ENCODE data around the gene PDLIM1. TPM values are rescaled to one million over a fixed set of nuclear protein-coding genes. Genes with fewer than 3 reads are reported as not detected.

The PDLIM1 gene
- total and polyA plus RNA-seq, 9 of the 15 experiments (the other 6 are each of a cell fraction or from before 2014, with no cell fraction given) = 19.8 to 164 (median 39.1) TPM

DNA sequence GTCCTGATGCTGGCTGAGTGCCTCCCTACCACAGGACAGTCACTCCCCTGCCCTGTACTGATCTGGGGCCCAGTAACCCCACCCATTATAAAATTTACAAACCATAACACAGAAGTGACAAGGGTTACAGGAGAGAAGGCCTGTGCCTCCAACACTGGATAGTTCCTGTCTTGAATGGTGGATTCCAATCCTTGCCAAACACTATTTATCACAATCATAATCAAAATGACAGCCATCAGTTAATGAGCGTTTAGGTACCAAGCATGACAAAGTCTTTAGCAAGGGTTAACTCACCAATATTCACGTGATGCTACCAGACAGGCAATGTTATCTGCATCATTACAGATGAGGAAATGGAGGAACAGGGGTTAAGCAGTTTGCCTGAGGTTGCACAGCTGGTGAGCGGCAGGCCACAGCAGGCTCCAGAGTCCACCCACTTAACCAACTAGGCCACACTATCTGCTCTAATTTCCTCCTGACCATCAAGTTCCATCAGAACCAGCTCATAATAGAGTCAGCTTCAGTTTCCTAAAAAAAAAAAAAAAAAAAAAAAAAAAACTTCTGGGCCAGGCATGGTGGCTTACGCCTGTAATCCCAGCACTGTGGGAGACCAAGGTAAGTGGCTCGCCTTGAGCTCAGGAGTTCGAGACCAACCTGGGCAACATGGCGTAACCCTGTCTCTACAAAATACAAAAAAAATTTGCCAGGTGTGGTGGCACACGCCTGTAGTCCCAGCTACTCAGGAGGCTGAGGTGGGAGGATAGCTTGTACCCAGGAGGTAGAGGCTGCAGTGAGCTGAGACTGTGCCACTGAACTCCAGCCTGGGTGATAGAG, 14.2 kb downstream of the PDLIM1 start:
- in situ Hi-C loops (cut with MboI) = no loop called here

More for the DNA sequence above, 14.2 kb downstream of the PDLIM1 start:
- ChIA-PET CTCF (ENCODE audit: low intra/inter-chr PET ratio) (no interaction called here), POLR2A (interaction anchor here (0.6 to 1.0 kb wide), 2 partner anchors 11 to 1148 kb away, joined by 3 read pairs; no protein-coding TSS in a partner anchor)
- Histone ChIP-seq H3K9me3 (replicated peaks; ENCODE audit: control insufficient read depth, insufficient read depth, low read depth, low read length) (no peaks in the 10 kb centered on the region; the same call in 1 of the 2 replicates), H3K79me2 (ENCODE audit: control insufficient read depth, insufficient read depth, low read length) (peaks cover 89% of the 10 kb centered on the region), H4K20me1 (replicated peaks; ENCODE audit: control insufficient read depth, insufficient read depth, low read length) (peaks cover 15% of the 10 kb centered on the region), H3K27ac (ENCODE audit: extremely low read depth, low read depth, low read length) (no peak overlapping the region), H2AFZ (ENCODE audit: low read depth, low read length) (no peak overlapping the region), H3K27me3 (ENCODE audit: control insufficient read depth in 2 of 2, insufficient read depth in 2 of 2, low read length in 2 of 2) (no peaks in the 10 kb centered on the region), H3K9ac (ENCODE audit: insufficient read depth in 1 of 2, low read depth in 2 of 2, low read length in 2 of 2) (no peak overlapping the region; a peak in 1 of 4 replicates), H3K9me1 (ENCODE audit: control insufficient read depth, insufficient read depth, low read length) (peaks cover 4% of the 10 kb centered on the region), H3K4me2 (ENCODE audit: insufficient read depth, low read length) (no peak overlapping the region), H3K36me3 (ENCODE audit: control insufficient read depth, insufficient read depth, low read length) (peaks cover under 1% of the 10 kb centered on the region; the same call in 1 of the 3 replicates), H3K4me3 (no peak overlapping the region), H3K4me1 (replicated peaks in 1 of 2; ENCODE audit: control insufficient read depth in 2 of 2, insufficient read depth in 2 of 2, low read length in 2 of 2) (peaks cover 18 to 36% of the 10 kb centered on the region in 2 experiments)
- WGBS (ENCODE audit: insufficient coverage, low coverage, missing lambda C conversion rate) = 42% methylated on average over 5 of the region's 8 CpGs
- FAIRE-seq = peak; percentile 11
- DNase-seq (ENCODE audit: extremely low read depth in 1 of 4, low spot score in 3 of 4) = peak in 1 of 4 experiments; percentile 43
- TF ChIP-seq, protein P1, sequence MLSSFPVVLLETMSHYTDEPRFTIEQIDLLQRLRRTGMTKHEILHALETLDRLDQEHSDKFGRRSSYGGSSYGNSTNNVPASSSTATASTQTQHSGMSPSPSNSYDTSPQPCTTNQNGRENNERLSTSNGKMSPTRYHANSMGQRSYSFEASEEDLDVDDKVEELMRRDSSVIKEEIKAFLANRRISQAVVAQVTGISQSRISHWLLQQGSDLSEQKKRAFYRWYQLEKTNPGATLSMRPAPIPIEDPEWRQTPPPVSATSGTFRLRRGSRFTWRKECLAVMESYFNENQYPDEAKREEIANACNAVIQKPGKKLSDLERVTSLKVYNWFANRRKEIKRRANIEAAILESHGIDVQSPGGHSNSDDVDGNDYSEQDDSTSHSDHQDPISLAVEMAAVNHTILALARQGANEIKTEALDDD (IDR thresholded peaks at IDR 0.05) = peak; percentile 88
- TF ChIP-seq USF1 (CRISPR knock-in tag; IDR thresholded peaks at IDR 0.05) = peak; percentile 16; the same call in 1 of the 2 replicates
- TF ChIP-seq SAP30 (IDR thresholded peaks at IDR 0.05; ENCODE audit: borderline replicate concordance, insufficient read depth, low read depth, low read length, poor library complexity, severe bottlenecking) = no peak
- peak; percentile 60; the same call in 1 of the 2 replicates for TF ChIP-seq TFAP4 (CRISPR knock-in tag; IDR thresholded peaks at IDR 0.05; ENCODE audit: borderline replicate concordance)
- peak; percentile 69 for TF ChIP-seq CBFA2T3 (IDR thresholded peaks at IDR 0.05)
- peak; percentile 52 for TF ChIP-seq MEIS2 (IDR thresholded peaks at IDR 0.05; ENCODE audit: partially characterized antibody)
- 0 out of 2 replicates have a peak, but pooled peaks have one; percentile 27 for TF ChIP-seq TEAD4 (IDR thresholded peaks at IDR 0.05; ENCODE audit: low read length)
- TF ChIP-seq TEAD4 (CRISPR knock-in tag; IDR thresholded peaks at IDR 0.05; ENCODE audit: borderline replicate concordance) = no peak
- TF ChIP-seq ZFP36 (IDR thresholded peaks at IDR 0.05; ENCODE audit: low read depth, low read length, partially characterized antibody) = peak; percentile 12
- TF ChIP-seq PBX2 (CRISPR knock-in tag; IDR thresholded peaks at IDR 0.05; ENCODE audit: low read depth) = no peak
- TF ChIP-seq PBX2 (tag; conservative IDR thresholded peaks at IDR 0.05; ENCODE audit: low read depth) = 0 out of 2 replicates have a peak, but pooled peaks have one; percentile 15
- TF ChIP-seq CBFA2T2 (conservative IDR thresholded peaks at IDR 0.05) = peak; percentile 57
- no peak for TF ChIP-seq SRSF1 (IDR thresholded peaks at IDR 0.05; ENCODE audit: low read depth, low read length)
- TF ChIP-seq POLR2B (IDR thresholded peaks at IDR 0.05; ENCODE audit: low read depth, partially characterized antibody) = no peak
- peak; percentile 67 for TF ChIP-seq BHLHE40 (IDR thresholded peaks at IDR 0.05; ENCODE audit: low read length)
- TF ChIP-seq TCF3 (CRISPR knock-in tag; IDR thresholded peaks at IDR 0.05) = peak; percentile 50
- no TSS peak for BruUV-seq (replicated peaks)
- intact Hi-C loops (cut with micrococcal nuclease) = no loop called here
- peak; percentile 58 for ATAC-seq

Measured in K562 (cell line).